ENCODE measurements around the gene EVL. TPM values are rescaled to one million over a fixed set of nuclear protein-coding genes. Genes with fewer than 3 reads are reported as not detected.

Gene EVL
- total RNA-seq, 1 donor from 2014 or later: 159 TPM

DNA sequence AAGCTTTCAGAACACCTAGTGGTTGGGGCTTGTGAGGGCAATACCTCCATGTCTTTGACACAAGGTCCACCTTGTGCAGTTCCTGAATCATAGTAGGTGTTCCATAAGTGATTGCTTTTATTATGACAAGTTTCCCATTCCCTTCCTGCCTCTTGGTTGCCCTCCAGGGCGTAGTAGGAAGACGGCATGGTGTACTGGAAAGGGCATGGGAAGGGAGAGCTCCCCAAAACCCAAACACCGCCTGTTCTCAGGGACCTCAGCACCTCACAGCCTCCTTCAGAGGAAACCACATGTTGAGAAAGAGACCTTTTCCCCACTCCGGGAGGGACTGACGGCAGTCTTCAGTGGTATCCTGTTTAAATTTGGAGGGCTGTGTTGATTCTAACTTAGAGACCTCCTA lies 21.1 kb downstream of the EVL start:
- TF ChIP-seq, protein P1, sequence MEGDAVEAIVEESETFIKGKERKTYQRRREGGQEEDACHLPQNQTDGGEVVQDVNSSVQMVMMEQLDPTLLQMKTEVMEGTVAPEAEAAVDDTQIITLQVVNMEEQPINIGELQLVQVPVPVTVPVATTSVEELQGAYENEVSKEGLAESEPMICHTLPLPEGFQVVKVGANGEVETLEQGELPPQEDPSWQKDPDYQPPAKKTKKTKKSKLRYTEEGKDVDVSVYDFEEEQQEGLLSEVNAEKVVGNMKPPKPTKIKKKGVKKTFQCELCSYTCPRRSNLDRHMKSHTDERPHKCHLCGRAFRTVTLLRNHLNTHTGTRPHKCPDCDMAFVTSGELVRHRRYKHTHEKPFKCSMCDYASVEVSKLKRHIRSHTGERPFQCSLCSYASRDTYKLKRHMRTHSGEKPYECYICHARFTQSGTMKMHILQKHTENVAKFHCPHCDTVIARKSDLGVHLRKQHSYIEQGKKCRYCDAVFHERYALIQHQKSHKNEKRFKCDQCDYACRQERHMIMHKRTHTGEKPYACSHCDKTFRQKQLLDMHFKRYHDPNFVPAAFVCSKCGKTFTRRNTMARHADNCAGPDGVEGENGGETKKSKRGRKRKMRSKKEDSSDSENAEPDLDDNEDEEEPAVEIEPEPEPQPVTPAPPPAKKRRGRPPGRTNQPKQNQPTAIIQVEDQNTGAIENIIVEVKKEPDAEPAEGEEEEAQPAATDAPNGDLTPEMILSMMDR (conservative IDR thresholded peaks at IDR 0.05): no peak
- Mint-ChIP-seq H3K27ac (no peak overlapping the region), H3K27me3 (no peaks in the 10 kb centered on the region), H3K4me3 (no peak overlapping the region), H3K4me1 (ENCODE audit: unreplicated experiment) (no peaks in the 10 kb centered on the region), H3K36me3 (peaks cover 23% of the 10 kb centered on the region), H3K9me3 (no peaks in the 10 kb centered on the region)
- no peak for DNase-seq (ENCODE audit: extremely low spot score, unreplicated experiment)

DNA sequence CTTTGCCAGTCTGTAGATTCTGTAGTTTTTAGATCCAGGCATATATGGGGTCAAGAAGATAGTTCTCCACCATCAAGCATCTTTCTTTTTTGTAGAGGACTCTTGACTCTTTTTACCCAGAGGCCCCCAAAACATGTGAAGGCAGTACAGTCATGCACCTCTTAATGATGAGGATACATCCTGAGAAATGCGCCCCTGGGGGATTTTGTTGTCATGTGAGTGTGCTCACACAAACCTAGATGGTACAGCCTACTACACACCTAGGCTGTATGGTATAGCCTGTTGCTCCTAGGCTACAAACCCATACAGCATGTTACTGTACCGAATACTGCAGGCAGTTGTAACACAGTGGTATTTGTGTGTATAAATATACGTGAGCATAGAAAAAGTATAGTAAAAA lies 23.0 kb downstream of the EVL start:
- peaks cover 23% of the 10 kb centered on the region for H3K36me3 Mint-ChIP-seq
- no peak overlapping the region for H3K4me3 Mint-ChIP-seq
- no peaks in the 10 kb centered on the region for H3K27me3 Mint-ChIP-seq
- TF ChIP-seq, protein P1 (conservative IDR thresholded peaks at IDR 0.05): no peak
- no peak overlapping the region for H3K27ac Mint-ChIP-seq
- H3K4me1 Mint-ChIP-seq (ENCODE audit: unreplicated experiment): no peaks in the 10 kb centered on the region
- no peaks in the 10 kb centered on the region for H3K9me3 Mint-ChIP-seq
- no peak for DNase-seq (ENCODE audit: extremely low spot score, unreplicated experiment)

DNA sequence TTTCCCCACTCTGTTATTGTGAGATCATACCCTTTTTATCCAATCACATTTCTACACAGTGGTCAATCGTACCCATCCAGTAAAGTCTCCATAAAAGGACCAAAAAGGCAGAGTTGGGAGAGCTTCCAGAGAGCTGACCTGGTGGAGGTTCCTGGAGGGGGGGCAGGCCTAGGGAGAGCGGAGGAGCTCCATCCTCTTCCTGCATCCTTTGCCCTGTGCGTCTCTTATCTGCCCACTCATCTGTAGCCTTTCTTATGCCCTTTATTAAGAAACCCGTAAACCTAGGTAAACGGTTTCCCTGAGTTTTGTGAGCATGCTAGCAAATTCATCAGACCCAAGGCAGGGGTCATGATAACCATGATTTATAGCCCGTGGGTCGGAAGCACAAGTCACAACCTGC lies 26.2 kb downstream of the EVL start:
- TF ChIP-seq, protein P1 (conservative IDR thresholded peaks at IDR 0.05): no peak
- DNase-seq (ENCODE audit: extremely low spot score, unreplicated experiment): no peak
- Mint-ChIP-seq H3K9me3 (no peaks in the 10 kb centered on the region), H3K36me3 (peaks cover 16% of the 10 kb centered on the region), H3K4me3 (no peak overlapping the region), H3K27me3 (no peaks in the 10 kb centered on the region), H3K27ac (peak overlapping the region; percentile 62), H3K4me1 (ENCODE audit: unreplicated experiment) (no peaks in the 10 kb centered on the region)

DNA sequence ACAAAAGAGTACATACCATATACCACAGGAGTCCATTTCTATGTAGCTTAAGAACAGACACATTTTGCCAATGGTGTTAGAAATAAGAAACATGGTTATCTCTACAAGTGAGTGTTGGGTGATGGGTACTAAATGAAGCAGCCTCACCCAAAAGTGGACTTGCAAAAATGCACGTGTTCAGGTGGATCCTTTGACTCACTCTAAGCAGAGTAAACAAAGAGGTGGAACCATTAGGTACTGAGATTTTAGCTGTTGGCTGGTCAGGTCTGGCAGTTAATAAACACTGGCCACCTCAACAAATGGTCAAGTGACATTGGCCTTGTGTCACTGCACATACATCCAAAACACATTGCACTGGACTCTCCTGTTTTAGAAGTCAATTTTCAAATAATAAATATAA lies 27.6 kb downstream of the EVL start:
- Mint-ChIP-seq H3K27me3 (no peaks in the 10 kb centered on the region), H3K4me1 (ENCODE audit: unreplicated experiment) (no peaks in the 10 kb centered on the region), H3K4me3 (no peak overlapping the region), H3K9me3 (no peaks in the 10 kb centered on the region), H3K27ac (no peak overlapping the region), H3K36me3 (peaks cover 15% of the 10 kb centered on the region)
- TF ChIP-seq, protein P1 (conservative IDR thresholded peaks at IDR 0.05): no peak
- no peak for DNase-seq (ENCODE audit: extremely low spot score, unreplicated experiment)

DNA sequence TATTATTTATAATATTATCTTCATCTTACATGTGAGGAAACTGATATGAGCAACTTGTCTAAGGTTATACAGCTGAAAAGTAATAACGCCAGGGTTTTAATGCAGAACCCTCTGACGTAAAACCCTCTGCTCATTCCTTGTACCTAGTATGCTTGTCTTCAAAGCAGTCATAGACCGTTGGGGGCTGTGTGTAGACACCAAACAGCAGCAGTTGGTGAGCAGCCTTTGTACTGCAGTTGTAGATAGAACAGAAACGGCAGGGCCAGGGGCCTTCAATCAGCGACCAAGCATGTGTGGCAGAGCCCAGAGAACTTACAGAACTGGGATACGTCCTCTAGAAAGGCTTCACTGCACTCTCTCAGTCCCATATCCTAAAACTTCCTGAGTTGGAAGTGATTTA lies 28.1 kb downstream of the EVL start:
- no peak overlapping the region for H3K4me3 Mint-ChIP-seq
- H3K9me3 Mint-ChIP-seq: no peaks in the 10 kb centered on the region
- H3K27me3 Mint-ChIP-seq: no peaks in the 10 kb centered on the region
- DNase-seq (ENCODE audit: extremely low spot score, unreplicated experiment): no peak
- H3K27ac Mint-ChIP-seq: no peak overlapping the region
- H3K4me1 Mint-ChIP-seq (ENCODE audit: unreplicated experiment): no peaks in the 10 kb centered on the region
- H3K36me3 Mint-ChIP-seq: peaks cover 18% of the 10 kb centered on the region
- TF ChIP-seq, protein P1 (conservative IDR thresholded peaks at IDR 0.05): no peak

DNA sequence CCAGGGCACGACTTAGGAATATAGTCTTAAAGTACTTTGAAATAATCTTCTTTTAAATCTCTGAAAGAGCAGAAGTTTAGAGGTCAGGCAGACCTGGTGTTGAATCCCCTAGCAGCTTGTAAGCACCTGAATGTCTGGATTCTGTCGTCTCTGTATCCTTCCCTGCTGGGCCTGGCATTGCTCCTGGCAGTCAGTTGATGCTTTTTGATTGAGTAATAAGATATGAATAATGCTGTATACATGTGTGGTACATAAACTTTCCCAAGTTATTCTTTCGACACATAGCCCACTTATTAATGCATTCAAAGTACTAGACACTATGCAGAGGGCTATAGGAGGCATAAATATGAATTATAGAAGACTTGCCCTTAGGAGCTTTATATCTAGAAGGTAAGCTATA lies 31.4 kb downstream of the EVL start:
- TF ChIP-seq, protein P1 (conservative IDR thresholded peaks at IDR 0.05): no peak
- no peak overlapping the region for H3K4me3 Mint-ChIP-seq
- DNase-seq (ENCODE audit: extremely low spot score, unreplicated experiment): no peak
- H3K27me3 Mint-ChIP-seq: no peaks in the 10 kb centered on the region
- peaks cover 25% of the 10 kb centered on the region for H3K36me3 Mint-ChIP-seq
- no peak overlapping the region for H3K27ac Mint-ChIP-seq
- H3K4me1 Mint-ChIP-seq (ENCODE audit: unreplicated experiment): no peaks in the 10 kb centered on the region
- H3K9me3 Mint-ChIP-seq: no peaks in the 10 kb centered on the region

Measured in type B pancreatic cell (in vitro differentiated cells).